GM23338 (cell line): ENCODE results near the gene LYZL4. TPM values are rescaled to one million over a fixed set of nuclear protein-coding genes. Genes with fewer than 3 reads are reported as not detected.

ENCODE experiments used
- ATAC-seq: fragments of 200-7000 bp; cut with Tn5 transposase; 3 replicates; pipeline ENCODE4 v1.9.1; 2020
- DNase-seq: peaks from one replicate; pipeline ENCODE4 v3.0.0-alpha.2; 2015; ENCODE audit warnings: low spot score
- H2AFZ ChIP-seq: fragments of 200-600 bp; sonication (generic); 2 replicates; pipeline ENCODE4 v1.8.0; 2016; ENCODE audit warnings: antibody characterized with exemption, mild to moderate bottlenecking, moderate library complexity
- H3F3A ChIP-seq: fragments of 200-600 bp; sonication (generic); replicated peaks from 2 replicates; pipeline ENCODE4 v1.8.0; 2017; ENCODE audit warnings: antibody characterized with exemption, mixed run types, low read depth
- H3K27ac ChIP-seq: fragments of 200-600 bp; sonication (generic); 2 replicates; pipeline ENCODE4 v1.6.1; 2016; ENCODE audit warnings: low read depth
- H3K27me3 ChIP-seq: fragments of 200-600 bp; sonication (generic); 2 replicates; pipeline ENCODE4 v1.8.0; 2016; ENCODE audit warnings: mild to moderate bottlenecking, mixed run types, moderate library complexity; ENCODE audit not compliant: insufficient read depth
- H3K36me3 ChIP-seq: fragments of 200-600 bp; sonication (generic); 2 replicates; pipeline ENCODE4 v1.8.0; 2016; ENCODE audit warnings: mild to moderate bottlenecking; ENCODE audit not compliant: insufficient read depth
- H3K4me1 ChIP-seq: fragments of 200-600 bp; sonication (generic); 2 replicates; pipeline ENCODE4 v1.8.0; 2016; ENCODE audit warnings: mild to moderate bottlenecking, moderate library complexity; ENCODE audit not compliant: insufficient read depth
- H3K4me2 ChIP-seq: fragments of 200-600 bp; sonication (generic); 2 replicates; pipeline ENCODE4 v1.7.1; 2017; ENCODE audit warnings: mixed run types
- H3K4me3 ChIP-seq: fragments of 200-600 bp; sonication (generic); 2 replicates; pipeline ENCODE4 v1.6.1; 2016; ENCODE audit warnings: mixed run types
- H3K79me2 ChIP-seq: fragments of 200-600 bp; sonication (generic); replicated peaks from 2 replicates; pipeline ENCODE4 v1.8.0; 2017; ENCODE audit warnings: mild to moderate bottlenecking; ENCODE audit not compliant: insufficient read depth
- H3K9me2 ChIP-seq: fragments of 200-600 bp; sonication (generic); 2 replicates; pipeline ENCODE4 v1.8.0; 2017; ENCODE audit not compliant: insufficient read depth
- H4K20me1 ChIP-seq: fragments of 200-600 bp; sonication (generic); replicated peaks from 2 replicates; pipeline ENCODE4 v1.8.0; 2017; ENCODE audit warnings: mild to moderate bottlenecking; ENCODE audit not compliant: insufficient read depth
- H3K27ac Mint-ChIP-seq: 2 replicates; pipeline ENCODE4 v1.8.0; 2020; ENCODE audit warnings: inconsistent platforms, mild to moderate bottlenecking, moderate library complexity, mixed read lengths
- H3K27me3 Mint-ChIP-seq: 3 replicates; pipeline ENCODE4 v1.8.0; 2022; ENCODE audit warnings: low read depth, mild to moderate bottlenecking, moderate library complexity, mixed read lengths, inconsistent platforms; ENCODE audit not compliant: insufficient read depth, poor library complexity
- H3K36me3 Mint-ChIP-seq: 3 replicates; pipeline ENCODE4 v1.8.0; 2021; ENCODE audit warnings: low read depth, mild to moderate bottlenecking, inconsistent platforms, moderate library complexity, mixed read lengths
- H3K4me1 Mint-ChIP-seq: 3 replicates; pipeline ENCODE4 v1.8.0; 2020; ENCODE audit warnings: mild to moderate bottlenecking, inconsistent platforms, mixed read lengths
- H3K4me3 Mint-ChIP-seq: 3 replicates; pipeline ENCODE4 v1.8.0; 2021; ENCODE audit warnings: moderate library complexity, mild to moderate bottlenecking, inconsistent platforms, mixed read lengths
- H3K9me3 Mint-ChIP-seq: 3 replicates; pipeline ENCODE4 v1.8.0; 2020; ENCODE audit warnings: moderate library complexity, mild to moderate bottlenecking, inconsistent platforms, mixed read lengths
- CREB1 ChIP-seq: fragments of 250-450 bp; sonication (Bioruptor Pico); IDR thresholded peaks from 2 replicates; pipeline ENCODE4 v1.5.0; 2020; ENCODE audit warnings: low read depth, mild to moderate bottlenecking, moderate library complexity
- EZH2 ChIP-seq: fragments of 200-600 bp; sonication (generic); IDR thresholded peaks from one replicate; pipeline ENCODE4 v1.8.0; 2017; ENCODE audit warnings: antibody characterized with exemption, mild to moderate bottlenecking, low read depth; ENCODE audit not compliant: unreplicated experiment
- EZH2phosphoT487 ChIP-seq: fragments of 200-600 bp; sonication (generic); IDR thresholded peaks from one replicate; pipeline ENCODE4 v1.8.1; 2018; ENCODE audit warnings: antibody characterized with exemption; ENCODE audit not compliant: unreplicated experiment
- JUNB ChIP-seq: IDR thresholded peaks from one replicate; pipeline ENCODE4 v1.6.1; 2016; ENCODE audit warnings: antibody characterized with exemption; ENCODE audit not compliant: unreplicated experiment
- NANOG ChIP-seq: IDR thresholded peaks from 2 replicates; pipeline ENCODE4 v1.6.1; 2016; ENCODE audit warnings: antibody characterized with exemption, borderline replicate concordance
- STAT1 ChIP-seq: IDR thresholded peaks from one replicate; pipeline ENCODE4 v1.6.1; 2016; ENCODE audit warnings: antibody characterized with exemption; ENCODE audit not compliant: unreplicated experiment
- ZNF331 ChIP-seq: fragments of 250-450 bp; sonication (Bioruptor Pico); IDR thresholded peaks from 2 replicates; pipeline ENCODE4 v1.5.0; 2020; ENCODE audit warnings: low read depth, mild to moderate bottlenecking, moderate library complexity
- polyA plus RNA-seq: library from polyadenylated mRNA; unstranded; fragments of >200 nt; fragmentation: Nextera tagmentation; extraction: Ambion mirVana; gene quantifications from 2 replicates; pipeline ENCODE4 v1.2.1, GENCODE V29; 2016
- total RNA-seq: library from RNA; depleted of rRNA; stranded (reverse); fragments of >200 nt; shearing (Covaris generic); gene quantifications from 2 replicates; pipeline ENCODE4 v1.2.3, GENCODE V29; 2014
- TF ChIP-seq, protein P1 (sequence below), 2 experiments: fragments of 200-600 bp in 1 of 2; sonication (generic) in 1 of 2; conservative IDR thresholded peaks; 2 replicates each; pipeline versions ENCODE4 v1.5.1 to v1.6.1; 2016 to 2017; ENCODE audit warnings: antibody characterized with exemption in 2 of 2, low read depth in 2 of 2, mild to moderate bottlenecking in 2 of 2, moderate library complexity in 1 of 2

Gene LYZL4
- total and polyA plus RNA-seq, 2 experiments from 2014 or later, result not detected

DNA sequence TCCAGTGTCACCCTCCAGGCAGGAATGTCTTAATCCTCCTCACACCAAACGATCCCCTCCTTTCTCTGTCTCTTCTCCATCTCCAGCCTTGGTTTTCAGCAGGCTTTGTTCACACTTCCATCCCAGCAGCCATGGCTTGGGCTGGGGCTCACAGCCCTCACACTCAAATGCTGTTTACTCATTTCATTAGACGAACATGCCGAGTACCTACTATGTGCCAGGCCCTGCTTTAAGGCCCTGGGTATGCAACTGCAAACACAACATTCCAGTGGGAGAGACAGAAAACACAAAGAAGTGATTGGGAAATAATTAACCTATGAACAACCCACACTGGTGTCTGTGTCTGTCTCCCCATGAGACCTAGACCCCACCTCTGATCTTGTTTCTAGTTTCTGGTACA lies 43.9 kb downstream of the LYZL4 start (continued):
- TF ChIP-seq NANOG, result no peak
- no peak for TF ChIP-seq EZH2phosphoT487
- TF ChIP-seq EZH2, result no peak
- no peak for TF ChIP-seq STAT1
- no peak for TF ChIP-seq ZNF331 (CRISPR knock-in tag)

DNA sequence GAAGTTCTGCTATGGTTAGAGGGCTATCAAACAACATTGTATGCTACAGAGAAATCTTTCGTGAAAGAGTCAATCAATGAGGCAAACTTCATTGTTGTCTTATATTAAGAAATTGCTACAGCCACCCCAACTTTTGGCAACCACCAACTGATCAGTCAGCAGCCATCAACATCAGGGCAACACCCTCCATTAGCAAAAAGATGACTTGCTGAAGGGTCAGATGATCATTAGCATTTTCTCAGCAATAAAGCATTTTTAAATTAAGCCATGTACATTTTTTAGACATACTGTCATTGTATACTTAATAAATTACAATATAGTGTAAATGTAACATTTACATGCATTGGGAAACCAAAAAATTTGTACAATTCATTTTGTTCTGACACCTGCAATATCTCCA lies 53.1 kb downstream of the LYZL4 start:
- H2AFZ ChIP-seq, result no peak overlapping the region
- H3K36me3 Mint-ChIP-seq, result no peaks in the 10 kb centered on the region
- DNase-seq (no peak), ATAC-seq (no peak)
- no peaks in the 10 kb centered on the region for H3K27me3 ChIP-seq
- H3K27ac ChIP-seq, result no peak overlapping the region
- H3K27ac Mint-ChIP-seq, result no peak overlapping the region
- H4K20me1 ChIP-seq, result no peaks in the 10 kb centered on the region
- no peak for TF ChIP-seq CREB1 (CRISPR knock-in tag)
- H3K4me2 ChIP-seq, result no peak overlapping the region
- H3K27me3 Mint-ChIP-seq, result no peaks in the 10 kb centered on the region
- peaks cover 8% of the 10 kb centered on the region; the same call in 1 of the 2 replicates for H3K9me2 ChIP-seq
- no peak overlapping the region for H3K4me3 Mint-ChIP-seq
- H3K9me3 Mint-ChIP-seq, result no peaks in the 10 kb centered on the region
- H3K79me2 ChIP-seq, result no peaks in the 10 kb centered on the region
- no peaks in the 10 kb centered on the region for H3K36me3 ChIP-seq
- no peaks in the 10 kb centered on the region; the same call in 1 of the 2 replicates for H3K4me1 ChIP-seq
- H3K4me3 ChIP-seq, result no peak overlapping the region
- no peaks in the 10 kb centered on the region for H3K4me1 Mint-ChIP-seq
- no peaks in the 10 kb centered on the region for H3F3A ChIP-seq

DNA sequence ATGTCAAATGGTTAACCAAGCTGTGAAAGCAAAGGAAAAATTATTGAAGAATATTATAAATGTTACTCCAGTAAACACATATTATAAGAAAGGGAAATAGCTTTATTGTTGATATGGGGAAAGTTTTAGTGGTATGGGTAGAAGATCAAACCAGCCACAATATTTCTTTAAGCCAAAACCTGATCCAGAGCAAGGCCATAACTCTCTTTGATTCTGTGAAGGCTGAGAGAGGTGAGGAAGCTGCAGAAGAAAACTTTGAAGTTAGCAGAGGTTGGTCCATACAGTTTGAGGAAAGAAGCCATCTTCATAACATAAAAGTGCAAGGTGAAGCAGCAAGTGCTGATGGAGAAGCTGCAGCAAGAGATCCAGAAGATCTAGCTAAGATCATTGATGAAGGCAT lies 54.8 kb downstream of the LYZL4 start:
- Histone ChIP-seq H3K79me2 (no peaks in the 10 kb centered on the region), H3K27ac (no peak overlapping the region), H3K4me1 (no peaks in the 10 kb centered on the region; the same call in 1 of the 2 replicates), H3F3A (no peaks in the 10 kb centered on the region), H3K36me3 (no peaks in the 10 kb centered on the region), H3K4me2 (no peak overlapping the region), H2AFZ (no peak overlapping the region), H4K20me1 (no peaks in the 10 kb centered on the region), H3K9me2 (peaks cover 8% of the 10 kb centered on the region; the same call in 1 of the 2 replicates), H3K27me3 (no peaks in the 10 kb centered on the region), H3K4me3 (no peak overlapping the region)
- ATAC-seq (no peak), DNase-seq (no peak)
- H3K27ac Mint-ChIP-seq, result no peak overlapping the region
- no peak overlapping the region for H3K4me3 Mint-ChIP-seq
- peaks cover 3% of the 10 kb centered on the region for H3K27me3 Mint-ChIP-seq
- no peaks in the 10 kb centered on the region for H3K4me1 Mint-ChIP-seq
- H3K9me3 Mint-ChIP-seq, result peaks cover 4% of the 10 kb centered on the region; the same call in 2 of the 3 replicates
- H3K36me3 Mint-ChIP-seq, result no peaks in the 10 kb centered on the region
- TF ChIP-seq CREB1 (CRISPR knock-in tag), result no peak
- TF ChIP-seq EZH2phosphoT487, result no peak
- no peak for TF ChIP-seq ZNF331 (CRISPR knock-in tag)
- TF ChIP-seq STAT1, result no peak
- TF ChIP-seq, protein P1, sequence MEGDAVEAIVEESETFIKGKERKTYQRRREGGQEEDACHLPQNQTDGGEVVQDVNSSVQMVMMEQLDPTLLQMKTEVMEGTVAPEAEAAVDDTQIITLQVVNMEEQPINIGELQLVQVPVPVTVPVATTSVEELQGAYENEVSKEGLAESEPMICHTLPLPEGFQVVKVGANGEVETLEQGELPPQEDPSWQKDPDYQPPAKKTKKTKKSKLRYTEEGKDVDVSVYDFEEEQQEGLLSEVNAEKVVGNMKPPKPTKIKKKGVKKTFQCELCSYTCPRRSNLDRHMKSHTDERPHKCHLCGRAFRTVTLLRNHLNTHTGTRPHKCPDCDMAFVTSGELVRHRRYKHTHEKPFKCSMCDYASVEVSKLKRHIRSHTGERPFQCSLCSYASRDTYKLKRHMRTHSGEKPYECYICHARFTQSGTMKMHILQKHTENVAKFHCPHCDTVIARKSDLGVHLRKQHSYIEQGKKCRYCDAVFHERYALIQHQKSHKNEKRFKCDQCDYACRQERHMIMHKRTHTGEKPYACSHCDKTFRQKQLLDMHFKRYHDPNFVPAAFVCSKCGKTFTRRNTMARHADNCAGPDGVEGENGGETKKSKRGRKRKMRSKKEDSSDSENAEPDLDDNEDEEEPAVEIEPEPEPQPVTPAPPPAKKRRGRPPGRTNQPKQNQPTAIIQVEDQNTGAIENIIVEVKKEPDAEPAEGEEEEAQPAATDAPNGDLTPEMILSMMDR (conservative IDR thresholded peaks at IDR 0.05; ENCODE audit: low read depth in 2 of 2), result no peak
- no peak for TF ChIP-seq JUNB
